ENCODE results near the gene ARHGAP44. TPM values are rescaled to one million over a fixed set of nuclear protein-coding genes. Genes with fewer than 3 reads are reported as not detected.
A peak's percentile ranks its signal among the peaks of the same experiment; 100 is the strongest.
"Not testable (repeated sequence)": the region's sequence is repeated elsewhere in the genome, so short reads cannot be mapped to it uniquely, and the experiment has no call there.

ARHGAP44 gene
- total RNA-seq, 2 experiments from 2014 or later = not detected

- DNase-seq = no peak
- Mint-ChIP-seq H3K27me3 (no peaks in the 10 kb centered on the region), H3K36me3 (ENCODE audit: low read depth) (no peaks in the 10 kb centered on the region), H3K27ac (no peak overlapping the region), H3K9me3 (no peaks in the 10 kb centered on the region), H3K4me3 (no peak overlapping the region), H3K4me1 (no peaks in the 10 kb centered on the region)
- ChIA-PET POLR2A (no interaction called here), CTCF (no interaction called here)
These were observed 176.7 kb downstream of the ARHGAP44 start for GRCh38 chr17:12965988-12966387.

- no peaks in the 10 kb centered on the region for H3K9me3 Mint-ChIP-seq
- no peak overlapping the region for H3K27ac Mint-ChIP-seq
- H3K4me1 Mint-ChIP-seq = no peaks in the 10 kb centered on the region
- no peaks in the 10 kb centered on the region for H3K27me3 Mint-ChIP-seq
- ChIA-PET CTCF (no interaction called here), POLR2A (no interaction called here)
- no peak for DNase-seq
- H3K36me3 Mint-ChIP-seq (ENCODE audit: low read depth) = no peaks in the 10 kb centered on the region
- no peak overlapping the region for H3K4me3 Mint-ChIP-seq
These were observed 177.1 kb downstream of the ARHGAP44 start for GRCh38 chr17:12966413-12966812.

- Mint-ChIP-seq H3K36me3 (ENCODE audit: low read depth) (no peaks in the 10 kb centered on the region), H3K27ac (no peak overlapping the region), H3K9me3 (no peaks in the 10 kb centered on the region), H3K4me1 (no peaks in the 10 kb centered on the region), H3K27me3 (peaks cover 1% of the 10 kb centered on the region), H3K4me3 (no peak overlapping the region)
- DNase-seq = no peak
- ChIA-PET POLR2A (no interaction called here), CTCF (no interaction called here)
These were observed 178.7 kb downstream of the ARHGAP44 start for GRCh38 chr17:12967962-12968361.

- no peak for DNase-seq
- H3K4me3 Mint-ChIP-seq = no peak overlapping the region
- POLR2A ChIA-PET = interaction anchor here (1.4 kb wide), 1 partner anchor 45 kb away, joined by 4 read pairs; the partner anchor contains the start of gene ELAC2
- peaks cover 12% of the 10 kb centered on the region for H3K27me3 Mint-ChIP-seq
- no peaks in the 10 kb centered on the region for H3K36me3 Mint-ChIP-seq (ENCODE audit: low read depth)
- H3K27ac Mint-ChIP-seq = no peak overlapping the region
- no peaks in the 10 kb centered on the region for H3K4me1 Mint-ChIP-seq
- no peaks in the 10 kb centered on the region for H3K9me3 Mint-ChIP-seq
- CTCF ChIA-PET = no interaction called here
These were observed 184.3 kb downstream of the ARHGAP44 start for GRCh38 chr17:12973496-12974004.

DNA sequence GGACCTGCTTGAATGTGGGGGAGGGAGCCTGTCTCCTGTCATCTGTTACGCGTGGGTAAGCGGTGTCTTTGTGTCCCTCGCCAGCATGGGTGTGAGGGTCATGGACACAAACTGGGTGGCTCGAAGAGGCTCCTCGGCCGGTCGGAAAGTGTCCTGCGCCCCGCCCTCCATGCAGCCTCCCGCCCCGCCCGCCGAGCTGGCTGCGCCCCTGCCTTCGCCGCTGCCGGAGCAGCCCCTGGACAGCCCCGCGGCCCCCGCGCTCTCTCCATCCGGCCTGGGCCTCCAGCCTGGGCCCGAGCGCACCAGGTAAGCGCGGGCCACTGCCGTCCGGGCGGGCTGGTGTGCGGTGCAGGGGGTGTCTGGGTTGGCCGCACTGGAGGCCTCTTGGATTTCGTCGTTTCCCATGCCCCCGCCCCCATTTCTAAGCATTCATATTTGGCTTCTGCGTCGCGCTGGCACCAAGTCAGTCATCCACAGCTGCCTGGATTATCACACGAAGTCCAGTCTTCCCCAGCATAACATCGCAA lies 184.8 kb downstream of the ARHGAP44 start:
- CTCF ChIA-PET = no interaction called here
- Mint-ChIP-seq H3K36me3 (ENCODE audit: low read depth) (no peaks in the 10 kb centered on the region), H3K4me1 (no peaks in the 10 kb centered on the region), H3K27ac (no peak overlapping the region), H3K4me3 (no peak overlapping the region), H3K27me3 (peaks cover 12% of the 10 kb centered on the region), H3K9me3 (no peaks in the 10 kb centered on the region)
- POLR2A ChIA-PET = interaction anchor here (1.4 kb wide), 1 partner anchor 44 kb away, joined by 4 read pairs; the partner anchor contains the start of gene ELAC2
- DNase-seq = no peak

DNA sequence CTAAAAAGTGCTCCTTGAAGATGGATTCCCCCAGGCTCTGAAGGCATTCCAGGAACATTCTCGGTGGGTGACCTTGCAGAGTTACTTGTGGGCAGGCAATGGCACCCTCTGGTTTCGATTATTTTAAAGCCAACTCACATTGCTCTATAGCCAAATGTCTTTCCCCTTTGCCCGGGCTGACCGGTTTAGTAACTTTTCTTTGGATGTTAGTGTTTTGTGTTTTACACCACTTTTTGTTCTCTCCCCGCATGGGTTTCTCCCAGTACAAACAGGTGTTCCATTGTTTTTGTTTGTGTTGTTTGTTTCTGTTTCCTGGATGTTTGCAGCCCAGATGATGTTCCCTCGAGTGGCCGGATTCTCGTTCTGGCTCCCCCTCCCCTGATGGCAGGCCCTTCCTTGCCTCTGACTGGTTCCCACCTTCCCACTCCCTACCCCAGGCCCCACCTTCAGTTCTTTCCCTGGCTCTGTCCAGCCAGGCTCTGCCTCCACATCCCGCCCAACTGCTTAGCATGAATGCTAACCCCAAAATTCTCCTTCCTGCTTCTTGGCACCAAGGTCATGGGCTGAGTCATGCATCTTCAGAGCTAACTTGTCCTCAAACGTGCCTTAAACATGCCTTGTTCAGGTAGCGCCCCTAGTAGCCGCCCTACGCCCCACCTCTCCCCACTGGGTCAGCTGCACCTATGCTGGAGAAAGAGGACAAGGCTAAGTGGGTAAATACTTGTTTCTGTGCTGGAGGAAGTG lies 187.9 kb downstream of the ARHGAP44 start:
- Mint-ChIP-seq H3K27ac (no peak overlapping the region), H3K36me3 (ENCODE audit: low read depth) (no peaks in the 10 kb centered on the region), H3K9me3 (no peaks in the 10 kb centered on the region), H3K4me3 (no peak overlapping the region), H3K4me1 (peaks cover 3% of the 10 kb centered on the region), H3K27me3 (peaks cover 12% of the 10 kb centered on the region)
- ChIA-PET POLR2A (no interaction called here), CTCF (no interaction called here)
- no peak for DNase-seq

DNA sequence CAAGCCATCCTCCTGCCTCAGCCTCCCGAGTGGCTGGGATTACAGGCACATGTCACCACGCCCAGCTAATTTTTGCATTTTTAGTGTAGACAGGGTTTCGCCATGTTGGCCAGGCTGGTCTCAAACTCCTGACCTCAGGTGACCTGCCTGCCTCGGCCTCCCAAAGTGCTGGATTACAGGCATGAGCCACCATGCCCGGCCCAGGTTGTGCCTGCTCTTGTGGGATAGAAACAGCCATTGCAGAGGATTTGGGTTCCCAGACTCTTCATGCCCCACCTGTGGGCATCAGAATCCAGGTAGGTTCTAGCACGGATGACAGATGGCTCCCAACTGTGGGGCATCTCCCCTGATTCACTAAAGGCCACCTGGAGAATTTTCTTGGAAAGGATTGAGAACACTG lies 189.5 kb downstream of the ARHGAP44 start:
- CTCF ChIA-PET; POLR2A ChIA-PET; H3K4me3 Mint-ChIP-seq; DNase-seq; H3K36me3 Mint-ChIP-seq (ENCODE audit: low read depth); H3K9me3 Mint-ChIP-seq; H3K4me1 Mint-ChIP-seq; H3K27ac Mint-ChIP-seq; H3K27me3 Mint-ChIP-seq: not testable (repeated sequence)

GRCh38 chr17:12979246-12979645 lies 189.9 kb downstream of the ARHGAP44 start:
- H3K36me3 Mint-ChIP-seq (ENCODE audit: low read depth) = no peaks in the 10 kb centered on the region
- CTCF ChIA-PET = no interaction called here

GRCh38 chr17:12979826-12980500 lies 190.7 kb downstream of the ARHGAP44 start:
- peaks cover 1% of the 10 kb centered on the region for H3K27me3 Mint-ChIP-seq
- DNase-seq = no peak
- H3K36me3 Mint-ChIP-seq (ENCODE audit: low read depth) = no peaks in the 10 kb centered on the region
- H3K27ac Mint-ChIP-seq = no peak overlapping the region
- H3K4me3 Mint-ChIP-seq = no peak overlapping the region
- peaks cover 6% of the 10 kb centered on the region for H3K4me1 Mint-ChIP-seq
- no peaks in the 10 kb centered on the region for H3K9me3 Mint-ChIP-seq
- CTCF ChIA-PET = no interaction called here
- POLR2A ChIA-PET = no interaction called here

More at GRCh38 chr17:12979246-12979645, 189.9 kb downstream of the ARHGAP44 start:
- Mint-ChIP-seq H3K4me3 (no peak overlapping the region), H3K9me3 (no peaks in the 10 kb centered on the region), H3K27ac (no peak overlapping the region), H3K4me1 (peaks cover 6% of the 10 kb centered on the region), H3K27me3 (peaks cover 5% of the 10 kb centered on the region)
- no peak for DNase-seq
- POLR2A ChIA-PET = no interaction called here

DNA sequence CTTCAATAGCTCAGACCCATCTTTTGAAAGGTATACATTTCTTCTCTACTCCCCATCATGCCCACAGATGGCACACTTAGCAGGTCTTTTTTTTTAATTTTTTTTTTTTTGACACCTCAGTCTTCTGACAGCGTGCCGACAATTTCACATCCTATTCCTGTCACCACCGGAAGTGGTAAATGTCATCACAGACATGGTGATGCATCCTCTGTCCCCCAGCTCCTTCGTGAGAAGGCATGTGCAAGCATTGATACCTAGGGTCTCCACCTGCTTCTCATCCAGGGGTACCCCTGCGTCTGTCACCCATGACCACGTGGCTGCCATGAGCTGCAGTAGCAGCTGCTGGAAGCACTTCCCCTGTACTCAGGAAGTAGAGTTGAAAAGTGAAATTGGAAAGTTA lies 192.9 kb downstream of the ARHGAP44 start:
- H3K4me1 Mint-ChIP-seq = peaks cover 6% of the 10 kb centered on the region
- CTCF ChIA-PET = no interaction called here
- POLR2A ChIA-PET = interaction anchor here (0.8 kb wide), 1 partner anchor 14 kb away, joined by 3 read pairs; no protein-coding TSS in a partner anchor
- no peak overlapping the region for H3K4me3 Mint-ChIP-seq
- DNase-seq = peak; percentile 17
- H3K36me3 Mint-ChIP-seq (ENCODE audit: low read depth) = no peaks in the 10 kb centered on the region
- no peak overlapping the region for H3K27ac Mint-ChIP-seq
- H3K27me3 Mint-ChIP-seq = no peaks in the 10 kb centered on the region
- H3K9me3 Mint-ChIP-seq = no peaks in the 10 kb centered on the region

GRCh38 chr17:12983991-12984884 lies 194.9 kb downstream of the ARHGAP44 start:
- no peaks in the 10 kb centered on the region for H3K9me3 Mint-ChIP-seq
- H3K27me3 Mint-ChIP-seq = no peaks in the 10 kb centered on the region
- no peak for DNase-seq
- ChIA-PET CTCF (no interaction called here), POLR2A (no interaction called here)
- H3K27ac Mint-ChIP-seq = no peak overlapping the region
- H3K4me3 Mint-ChIP-seq = no peak overlapping the region
- no peaks in the 10 kb centered on the region for H3K36me3 Mint-ChIP-seq (ENCODE audit: low read depth)
- H3K4me1 Mint-ChIP-seq = peaks cover 6% of the 10 kb centered on the region

GRCh38 chr17:12985431-12986293 lies 196.4 kb downstream of the ARHGAP44 start:
- ChIA-PET CTCF (no interaction called here), POLR2A (no interaction called here)
- Mint-ChIP-seq H3K27ac (no peak overlapping the region), H3K36me3 (ENCODE audit: low read depth) (peaks cover 8% of the 10 kb centered on the region), H3K27me3 (no peaks in the 10 kb centered on the region), H3K4me3 (no peak overlapping the region), H3K9me3 (no peaks in the 10 kb centered on the region), H3K4me1 (peaks cover 6% of the 10 kb centered on the region)
- DNase-seq = no peak
